Smooth muscle cell of the brain vasculature (primary cell): ENCODE data around the gene EFHC2.

ENCODE experiments used
- DNase-seq: peaks from one replicate; pipeline ENCODE4 v3.0.0-alpha.2; 2012; ENCODE audit warnings: low read depth, low spot score

EFHC2 gene

GRCh38 chrX:44155126-44155525 lies 188.3 kb downstream of the EFHC2 start:
- DNase-seq, result no peak

GRCh38 chrX:44152852-44153251 lies 190.6 kb downstream of the EFHC2 start:
- DNase-seq, result no peak

DNA sequence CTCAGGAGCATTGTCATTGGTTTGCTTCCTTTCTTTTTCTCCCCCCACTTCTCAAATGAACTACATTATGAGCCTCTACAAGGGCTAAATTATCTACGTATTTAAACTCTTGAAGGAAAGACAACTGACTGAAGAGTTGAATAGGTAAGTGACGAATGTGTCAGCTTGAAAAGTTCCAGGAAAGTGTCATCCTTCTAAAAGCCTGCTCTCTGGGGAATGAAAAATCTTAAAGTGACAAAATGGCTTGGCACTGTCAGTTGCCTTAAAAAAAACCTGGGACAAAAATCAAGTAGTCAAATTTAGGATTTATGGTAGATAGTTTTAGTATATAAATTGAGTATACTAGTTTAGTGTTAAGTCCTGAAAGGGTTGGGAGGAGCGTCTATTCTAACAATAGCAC lies 196.3 kb downstream of the EFHC2 start:
- DNase-seq, result no peak

GRCh38 chrX:44144177-44144945 lies 199.1 kb downstream of the EFHC2 start:
- DNase-seq, result no peak

GRCh38 chrX:44143061-44143602 lies 200.3 kb downstream of the EFHC2 start:
- no peak for DNase-seq

GRCh38 chrX:44130189-44130588 lies 213.3 kb downstream of the EFHC2 start:
- no peak for DNase-seq

DNA sequence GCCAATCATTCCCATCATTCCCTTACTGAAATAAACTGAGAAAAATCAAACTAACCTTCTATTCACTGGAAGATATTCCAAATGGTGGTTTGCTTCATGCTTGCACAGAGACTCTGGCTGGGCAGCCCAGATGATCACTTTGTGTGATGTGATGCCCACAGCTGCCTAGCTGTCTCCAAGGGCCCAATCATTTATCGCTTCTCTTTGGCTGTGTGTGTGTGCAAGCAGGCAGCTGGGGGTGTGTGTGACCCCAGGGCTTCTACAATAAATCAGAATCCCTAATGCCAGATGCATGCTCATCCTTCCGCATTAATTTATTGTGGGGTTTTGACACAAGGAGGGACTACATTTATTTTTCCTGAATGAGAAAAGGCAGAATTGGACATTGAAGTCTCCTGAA lies 230.1 kb downstream of the EFHC2 start:
- no peak for DNase-seq

DNA sequence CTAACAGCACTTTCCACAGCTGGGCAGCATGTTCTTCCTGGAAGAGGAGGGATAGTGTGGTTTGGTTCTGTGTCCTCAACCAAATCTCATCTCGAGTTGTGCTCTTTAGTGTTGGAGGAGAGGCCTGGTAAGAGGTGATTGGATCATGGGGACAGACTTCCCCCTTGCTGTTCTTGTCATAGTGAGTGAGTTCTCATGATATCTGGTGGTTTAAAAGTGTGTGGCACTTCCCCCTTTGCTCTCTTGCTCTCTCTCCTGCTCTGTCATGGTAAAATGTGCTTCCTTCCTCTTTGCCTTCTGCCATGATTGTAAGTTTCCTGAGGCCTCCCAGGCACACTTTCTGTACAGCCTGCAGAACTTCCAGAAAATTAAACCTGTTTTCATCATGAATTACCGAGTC lies 236.6 kb downstream of the EFHC2 start:
- no peak for DNase-seq

- no peak for DNase-seq
These were observed 238.1 kb downstream of the EFHC2 start for GRCh38 chrX:44105228-44105913.

- no peak for DNase-seq
These were observed 238.8 kb downstream of the EFHC2 start for GRCh38 chrX:44104699-44105098.

DNA sequence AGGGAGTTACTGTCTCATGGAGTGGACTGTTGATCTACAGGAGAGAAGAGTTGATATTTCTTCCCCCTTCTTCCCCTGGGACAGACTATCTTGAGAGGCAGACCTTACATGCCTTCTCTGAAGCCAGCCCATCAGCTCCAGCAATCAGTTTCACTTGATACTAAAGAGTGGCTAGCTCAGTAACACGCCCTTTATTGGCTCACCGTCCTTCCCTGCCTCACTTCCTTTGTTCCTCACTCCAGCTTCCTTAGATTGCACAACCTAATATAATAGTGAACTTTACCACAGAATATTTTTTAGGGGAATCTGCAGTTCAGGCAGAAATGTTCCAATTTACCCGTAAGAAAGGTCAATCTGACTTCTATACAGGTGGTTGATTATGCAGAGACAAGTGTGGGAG lies 242.2 kb downstream of the EFHC2 start:
- no peak for DNase-seq

DNA sequence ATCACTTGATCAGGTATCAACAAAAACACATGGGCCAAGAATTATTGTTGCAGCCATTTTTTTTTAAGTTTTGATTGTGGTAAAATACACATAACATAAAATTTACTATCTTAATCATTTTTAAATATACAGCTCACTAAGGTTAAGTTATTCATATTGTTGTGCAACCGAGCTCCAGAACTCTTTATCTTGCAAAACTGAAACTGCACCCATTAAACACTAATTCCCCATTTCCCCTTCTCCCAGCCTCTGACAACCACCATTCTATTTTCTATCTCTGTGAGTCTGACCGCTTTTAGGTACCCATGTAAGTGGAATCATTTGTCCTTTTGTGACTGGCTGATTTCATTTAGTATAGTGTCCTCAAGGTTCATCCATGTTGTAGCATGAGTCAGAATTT lies 244.1 kb downstream of the EFHC2 start:
- no peak for DNase-seq
